NT2/D1 (cell line): ENCODE measurements around the gene TIGAR.

Source experiments
- DNase-seq: peaks from one replicate; pipeline ENCODE4 v3.0.0-alpha.2; 2011; ENCODE audit warnings: low read depth, low spot score
- H3K27me3 ChIP-seq: 2 replicates; pipeline ENCODE4 v1.6.0; 2011; ENCODE audit warnings: mild to moderate bottlenecking; ENCODE audit not compliant: insufficient read length, insufficient read depth
- H3K36me3 ChIP-seq: 2 replicates; pipeline ENCODE4 v1.6.1; 2011; ENCODE audit warnings: mild to moderate bottlenecking, low read length, mixed read lengths; ENCODE audit not compliant: insufficient read depth, insufficient read length
- H3K4me1 ChIP-seq: 2 replicates; pipeline ENCODE4 v1.5.1; 2011; ENCODE audit not compliant: insufficient read depth, insufficient read length
- H3K4me3 ChIP-seq: 2 replicates; pipeline ENCODE4 v1.5.1; 2011; ENCODE audit warnings: low read depth; ENCODE audit not compliant: insufficient read length
- H3K9ac ChIP-seq: 2 replicates; pipeline ENCODE4 v1.6.0; 2011; ENCODE audit warnings: low read depth; ENCODE audit not compliant: insufficient read length
- H3K9me3 ChIP-seq: 2 replicates; pipeline ENCODE4 v1.5.1; 2011; ENCODE audit warnings: mild to moderate bottlenecking, low read length; ENCODE audit not compliant: insufficient read depth
- SUZ12 ChIP-seq: IDR thresholded peaks from 2 replicates; pipeline ENCODE4 v1.6.1; 2011; ENCODE audit not compliant: insufficient read length, insufficient read depth; ENCODE audit errors: extremely low read depth
- YY1 ChIP-seq: IDR thresholded peaks from 2 replicates; pipeline ENCODE4 v1.6.1; 2011; ENCODE audit not compliant: insufficient read length, insufficient read depth
- ZNF274 ChIP-seq: IDR thresholded peaks from 2 replicates; pipeline ENCODE4 v1.6.1; 2011; ENCODE audit warnings: mild to moderate bottlenecking, low read depth, low read length

TIGAR gene

GRCh38 chr12:4320853-4321701, at the start of gene TIGAR:
TIGAR (plus strand) TSS chr12:4321213; CDS start chr12:4321272, 59 bp downstream.
- TF ChIP-seq SUZ12 (no peak), YY1 (peak; percentile 22)
- DNase-seq = peak; percentile 100
- Histone ChIP-seq H3K9me3 (no peaks in the 10 kb centered on the region), H3K27me3 (peaks cover 2% of the 10 kb centered on the region), H3K36me3 (peaks cover 34% of the 10 kb centered on the region), H3K4me3 (peak within 1 kb of the TSS; percentile 81), H3K9ac (peak within 1 kb of the TSS; percentile 95), H3K4me1 (no peaks in the 10 kb centered on the region)

GRCh38 chr12:4271717-4272423, 49.1 kb upstream of the TIGAR start:
- TF ChIP-seq SUZ12 (no peak), ZNF274 (no peak), YY1 (no peak)
- Histone ChIP-seq H3K36me3 (peaks cover 11% of the 10 kb centered on the region), H3K9me3 (no peaks in the 10 kb centered on the region), H3K4me3 (peak overlapping the region; percentile 98), H3K4me1 (peaks cover 13% of the 10 kb centered on the region), H3K27me3 (peaks cover 58% of the 10 kb centered on the region), H3K9ac (peak overlapping the region; percentile 63)
- peak; percentile 96 for DNase-seq

- peaks cover 50% of the 10 kb centered on the region for H3K27me3 ChIP-seq
- peak; percentile 92 for DNase-seq
- peak overlapping the region; percentile 63 for H3K9ac ChIP-seq
- H3K9me3 ChIP-seq = no peaks in the 10 kb centered on the region
- peaks cover 18% of the 10 kb centered on the region for H3K36me3 ChIP-seq
- H3K4me3 ChIP-seq = peak overlapping the region; percentile 98
- H3K4me1 ChIP-seq = peaks cover 13% of the 10 kb centered on the region
- no peak for TF ChIP-seq YY1
- no peak for TF ChIP-seq SUZ12
- no peak for TF ChIP-seq ZNF274
Observed at GRCh38 chr12:4272424-4273272, 48.4 kb upstream of the TIGAR start.

- Histone ChIP-seq H3K9me3 (no peaks in the 10 kb centered on the region), H3K27me3 (peaks cover 44% of the 10 kb centered on the region), H3K4me1 (peaks cover 16% of the 10 kb centered on the region), H3K36me3 (peaks cover 24% of the 10 kb centered on the region), H3K4me3 (peak overlapping the region; percentile 98), H3K9ac (peak overlapping the region; percentile 98)
- no peak for DNase-seq
- TF ChIP-seq YY1 = no peak
- TF ChIP-seq SUZ12 = no peak
- no peak for TF ChIP-seq ZNF274
Observed at GRCh38 chr12:4273273-4273651, 47.8 kb upstream of the TIGAR start.

- H3K4me3 ChIP-seq = peak within 1 kb of the TSS; percentile 98
- H3K27me3 ChIP-seq = peaks cover 38% of the 10 kb centered on the region
- H3K9ac ChIP-seq = peak within 1 kb of the TSS; percentile 98
- peak; percentile 100 for DNase-seq
- H3K36me3 ChIP-seq = peaks cover 30% of the 10 kb centered on the region
- H3K9me3 ChIP-seq = no peaks in the 10 kb centered on the region
- TF ChIP-seq SUZ12 (no peak), ZNF274 (no peak), YY1 (no peak)
- peaks cover 16% of the 10 kb centered on the region for H3K4me1 ChIP-seq
Observed at GRCh38 chr12:4273652-4274395, 47.2 kb upstream of the TIGAR start, which contains the start of gene CCND2. CCND2 (plus strand) TSS chr12:4273762; CDS start chr12:4274041, 279 bp downstream.

GRCh38 chr12:4274396-4275015, 46.5 kb upstream of the TIGAR start:
- Histone ChIP-seq H3K36me3 (peaks cover 36% of the 10 kb centered on the region), H3K4me3 (peak overlapping the region; percentile 98), H3K9ac (peak overlapping the region; percentile 98), H3K27me3 (peaks cover 35% of the 10 kb centered on the region), H3K4me1 (peaks cover 16% of the 10 kb centered on the region), H3K9me3 (no peaks in the 10 kb centered on the region)
- TF ChIP-seq YY1 (peak; percentile 35), SUZ12 (no peak), ZNF274 (no peak)
- no peak for DNase-seq
